ENCODE results near the gene SIX4.
"Not testable (repeated sequence)": the region's sequence is repeated elsewhere in the genome, so short reads cannot be mapped to it uniquely, and the experiment has no call there.

Gene SIX4

DNA sequence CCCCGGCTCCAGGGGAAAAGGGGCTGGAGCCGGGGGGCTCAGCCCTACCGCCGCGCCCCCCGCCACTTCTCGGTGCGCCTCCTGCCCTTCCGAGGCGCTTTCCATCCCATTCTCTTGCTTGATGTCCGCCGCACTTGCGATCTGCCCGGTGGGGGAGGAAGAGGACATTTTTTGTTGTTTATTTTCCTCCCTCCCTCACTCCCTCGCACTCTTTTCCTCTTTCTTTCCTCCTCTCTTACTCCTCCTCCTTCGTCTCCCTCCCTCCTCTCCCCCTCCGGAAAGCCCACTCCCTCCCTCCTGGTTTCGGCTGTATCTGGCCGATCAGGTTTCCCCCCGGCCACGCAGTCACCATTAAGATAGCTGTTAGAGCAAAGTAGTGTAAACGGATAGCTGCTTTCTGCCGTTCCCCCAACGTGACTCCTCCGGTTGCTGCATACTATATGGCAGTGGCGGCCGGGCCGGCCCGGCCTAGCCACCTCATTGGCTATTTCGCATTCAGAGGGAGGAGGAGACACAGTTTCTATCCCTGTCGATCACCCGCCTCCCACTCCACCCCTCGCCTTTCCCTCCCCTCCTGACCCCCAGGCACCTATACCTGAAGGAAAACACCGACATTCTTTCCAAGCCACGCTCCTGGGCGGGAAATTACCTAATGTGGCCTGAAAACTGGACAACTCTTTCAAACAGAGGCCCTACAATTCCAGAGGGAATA is at the start of gene SIX4:
Gene SIX4, minus strand, starts transcription at position 445 of the 712 bp plus-strand sequence. Its CDS starts 277 bp downstream, at position 168.
- peak; percentile 85 for DNase-seq

DNA sequence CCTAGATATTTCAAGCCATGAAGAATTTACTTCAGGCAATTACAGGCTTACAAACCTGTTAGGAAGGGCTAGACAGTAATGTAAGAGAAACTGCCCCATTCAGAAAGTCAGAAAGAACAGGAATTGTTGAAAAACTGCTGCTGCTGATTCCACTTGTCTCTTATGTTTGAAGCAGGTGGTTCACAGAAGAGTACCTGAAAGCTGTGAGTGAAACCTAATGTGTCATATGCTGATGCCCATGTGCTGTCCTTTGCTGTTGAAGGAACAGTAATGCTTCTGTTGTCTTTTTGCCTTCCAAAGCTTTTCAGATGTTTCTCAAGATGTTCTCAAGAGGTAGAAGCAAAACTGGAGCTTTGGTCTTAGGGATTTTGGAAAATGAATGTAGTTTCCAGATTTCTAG is 49.4 kb upstream of the SIX4 start:
- DNase-seq = no peak

DNA sequence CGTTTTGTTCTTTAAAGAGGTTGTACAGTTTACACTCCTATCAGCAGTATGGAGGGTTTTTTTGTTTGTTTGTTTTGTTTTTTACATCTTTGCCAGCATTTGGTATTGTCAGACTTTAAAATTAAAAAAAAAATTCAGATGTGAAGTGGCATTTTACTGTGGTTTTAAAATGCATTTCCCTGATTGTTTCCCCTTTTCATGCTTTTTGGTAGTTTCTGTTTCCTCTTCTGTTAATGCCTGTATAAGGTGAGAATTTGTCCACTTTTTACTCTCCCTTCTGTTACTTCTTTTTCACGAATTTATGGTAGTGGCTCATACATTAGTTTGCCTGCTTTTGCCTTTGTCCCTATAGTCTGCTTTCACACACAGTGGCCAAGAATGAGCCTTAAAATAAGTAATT is 47.0 kb upstream of the SIX4 start:
- DNase-seq = no peak

DNA sequence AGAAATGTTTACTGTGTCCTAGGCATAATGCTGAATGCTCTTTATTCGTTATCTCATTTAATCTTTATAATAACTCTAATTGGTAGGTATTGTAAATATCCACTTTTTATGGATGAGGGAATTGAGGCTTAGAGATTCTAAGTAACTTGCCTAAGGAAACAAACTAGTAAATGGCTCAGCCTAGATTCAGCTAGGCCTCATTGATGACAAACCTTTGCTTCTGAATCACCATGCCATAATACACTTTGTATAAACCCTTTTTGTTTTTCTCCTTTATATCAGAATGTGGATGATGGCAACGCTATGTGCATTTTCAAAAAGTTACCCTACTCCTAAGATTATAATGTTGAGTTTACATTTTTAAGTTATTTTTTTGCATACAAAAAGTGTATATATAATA is 44.5 kb upstream of the SIX4 start:
- DNase-seq = peak; percentile 13

DNA sequence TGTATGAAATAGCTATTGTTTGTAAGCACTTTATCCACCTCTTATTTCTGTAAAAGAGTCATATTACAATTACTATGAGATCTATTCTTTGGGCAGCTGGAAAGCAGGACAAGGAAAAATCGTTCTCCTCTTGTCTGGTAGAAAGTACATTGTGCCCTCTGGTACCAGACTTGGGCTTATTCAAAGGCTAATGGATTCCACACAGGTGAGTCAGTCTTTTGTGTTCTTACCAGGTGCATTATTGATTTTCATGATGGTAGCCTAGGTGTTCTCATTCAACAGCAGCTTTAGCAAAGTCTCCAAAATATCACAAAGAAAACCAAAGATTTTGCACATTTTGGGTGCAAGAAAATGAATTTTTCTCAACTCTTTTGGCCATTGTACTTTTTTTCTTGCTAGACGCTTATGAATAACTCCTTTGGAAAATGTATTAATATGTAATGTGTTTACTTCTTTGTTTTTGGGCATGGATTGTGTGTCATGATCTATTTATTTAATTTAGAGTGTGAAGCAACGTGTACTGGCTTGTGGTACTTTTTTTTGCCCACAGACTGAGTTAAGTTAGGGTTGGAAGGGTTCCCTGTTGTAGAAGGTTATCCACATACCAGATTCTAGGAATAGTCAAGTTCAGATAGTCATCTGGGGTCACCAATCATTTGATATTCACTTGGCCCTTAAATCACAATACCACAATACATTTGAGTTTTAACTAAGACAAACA is 36.7 kb upstream of the SIX4 start:
- no peak for DNase-seq

DNA sequence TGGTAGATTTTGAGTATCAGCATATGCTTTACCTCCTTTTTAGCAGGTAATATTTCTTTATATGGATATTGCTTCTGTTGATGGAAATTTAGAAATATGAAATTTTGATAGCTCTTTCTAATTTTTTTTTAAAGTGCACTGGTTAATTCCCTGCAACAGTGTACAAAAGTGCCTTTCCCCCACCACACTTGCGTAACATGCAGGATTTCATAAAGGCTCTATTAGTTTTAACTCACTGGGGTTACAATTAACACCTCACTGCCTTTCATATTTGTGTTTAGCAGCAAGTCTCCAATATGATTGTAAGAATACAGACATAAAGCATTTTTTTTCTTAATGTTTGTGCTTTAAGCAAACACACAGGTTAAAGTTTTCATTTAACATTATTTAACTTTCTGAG is 36.1 kb upstream of the SIX4 start:
- DNase-seq = no peak

DNA sequence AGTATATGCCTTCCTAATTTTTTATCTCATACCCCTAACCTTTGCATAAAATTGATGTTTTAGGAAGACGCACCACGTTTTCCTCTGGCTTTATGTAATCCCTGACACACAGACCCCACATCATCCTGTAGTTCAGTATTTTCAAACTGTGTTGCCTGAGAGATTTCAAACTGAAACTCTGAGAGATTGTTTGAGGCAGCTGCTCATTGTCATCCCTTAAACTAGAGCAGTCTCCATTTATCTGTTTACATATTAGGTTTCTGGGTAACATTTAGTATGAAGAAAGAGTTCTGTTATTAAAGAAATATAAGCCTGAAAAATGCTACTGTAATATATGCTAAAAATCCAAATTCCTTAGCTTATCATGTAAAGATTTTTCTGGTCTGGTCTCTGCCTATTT is 34.7 kb upstream of the SIX4 start:
- DNase-seq = no peak

DNA sequence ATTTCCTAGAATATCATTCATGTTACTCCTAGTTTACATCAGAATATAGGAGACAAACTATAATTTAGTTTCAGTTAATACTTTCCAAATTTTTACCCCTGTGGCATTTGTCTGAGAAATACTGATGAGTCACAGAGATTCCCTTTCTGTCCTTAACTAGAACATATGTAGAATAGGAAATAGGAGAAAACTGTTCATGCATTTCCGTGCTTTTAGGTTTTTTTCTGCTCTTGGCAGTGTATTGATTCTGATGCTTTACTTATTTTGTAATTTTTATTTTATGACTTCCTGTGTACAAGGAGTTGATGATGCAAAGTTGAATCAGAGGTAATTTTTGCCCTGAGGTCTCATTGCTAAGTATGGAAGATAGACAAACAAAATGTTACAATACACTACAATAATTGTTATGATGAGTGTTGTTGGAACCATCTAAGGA is 33.4 kb upstream of the SIX4 start:
- peak; percentile 81 for DNase-seq

DNA sequence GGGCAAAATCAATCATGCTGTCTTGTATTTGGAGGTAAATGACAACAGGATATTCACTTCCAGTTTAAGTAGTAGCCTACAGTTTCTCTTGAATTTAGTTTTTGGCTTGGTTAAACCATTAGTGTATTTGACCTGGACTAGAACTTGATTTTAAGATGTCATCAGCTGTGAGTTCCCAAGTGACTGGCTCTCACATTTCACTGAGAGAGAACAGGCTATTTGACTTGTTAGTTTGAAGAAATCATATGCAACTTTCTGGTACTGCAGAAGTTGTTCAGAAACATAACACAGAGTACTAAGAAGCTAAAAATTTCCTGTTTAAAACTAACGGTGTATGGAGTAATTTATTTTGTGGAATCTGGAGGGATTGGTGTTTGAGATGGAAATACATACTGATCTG is 32.7 kb upstream of the SIX4 start:
- no peak for DNase-seq

DNA sequence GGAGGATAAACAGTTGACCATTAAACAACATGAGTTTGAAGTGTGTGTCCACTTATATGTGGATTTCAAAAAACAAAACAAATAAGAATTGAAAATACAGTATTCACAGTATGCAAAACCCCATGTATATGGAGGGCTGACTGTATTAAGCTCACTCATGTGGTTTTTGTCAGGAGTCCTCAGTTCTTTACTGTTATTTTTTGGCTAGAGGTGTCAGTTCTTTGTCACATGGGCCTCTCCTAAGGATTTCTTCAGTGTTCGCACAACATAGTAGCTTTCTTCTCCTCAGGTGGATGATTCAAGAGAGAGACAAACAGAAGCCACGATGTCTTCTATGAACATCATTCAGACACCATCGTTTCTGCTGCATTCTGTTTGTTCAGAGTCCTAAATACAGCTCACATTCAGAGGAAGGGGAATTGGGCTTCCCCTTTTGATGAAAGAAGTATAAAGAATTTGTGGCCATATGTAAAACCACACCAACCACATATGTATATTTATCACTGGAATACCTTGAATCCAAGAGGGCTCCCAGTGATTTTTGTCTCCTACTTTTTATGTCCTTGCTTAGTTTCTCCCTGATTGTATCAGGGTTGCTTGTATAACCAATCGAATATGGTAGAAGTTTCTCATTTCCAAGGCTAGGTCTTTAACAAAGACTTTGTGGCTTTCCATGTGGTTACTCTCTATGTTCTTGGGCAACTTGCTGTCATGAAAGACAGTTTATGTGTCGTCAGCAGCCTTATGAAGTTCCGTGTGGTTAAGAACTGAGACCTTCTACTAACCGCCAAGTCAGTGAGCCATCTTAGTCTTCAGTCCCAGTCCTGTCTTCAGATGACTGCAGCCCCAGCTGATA is 29.3 kb upstream of the SIX4 start:
- no peak for DNase-seq

DNA sequence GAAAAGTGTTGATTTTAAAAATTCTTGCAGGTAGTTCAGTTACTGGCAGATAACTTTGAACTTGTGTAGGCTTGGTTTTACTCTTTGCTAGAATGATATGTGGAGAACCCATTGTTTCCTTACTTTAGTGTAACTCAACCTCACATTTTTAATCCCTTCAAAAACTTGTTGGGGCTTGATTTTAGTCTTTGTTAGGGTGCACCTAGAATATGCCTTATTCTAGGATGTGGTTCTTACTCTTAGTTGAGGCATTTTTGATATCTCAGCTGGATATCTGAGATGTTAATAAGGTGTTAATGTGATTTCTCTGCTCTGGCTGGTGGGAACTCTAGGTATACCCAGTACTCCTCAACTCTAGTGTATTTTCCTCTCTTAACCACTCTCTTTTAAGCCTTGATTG is 20.4 kb upstream of the SIX4 start:
- no peak for DNase-seq

DNA sequence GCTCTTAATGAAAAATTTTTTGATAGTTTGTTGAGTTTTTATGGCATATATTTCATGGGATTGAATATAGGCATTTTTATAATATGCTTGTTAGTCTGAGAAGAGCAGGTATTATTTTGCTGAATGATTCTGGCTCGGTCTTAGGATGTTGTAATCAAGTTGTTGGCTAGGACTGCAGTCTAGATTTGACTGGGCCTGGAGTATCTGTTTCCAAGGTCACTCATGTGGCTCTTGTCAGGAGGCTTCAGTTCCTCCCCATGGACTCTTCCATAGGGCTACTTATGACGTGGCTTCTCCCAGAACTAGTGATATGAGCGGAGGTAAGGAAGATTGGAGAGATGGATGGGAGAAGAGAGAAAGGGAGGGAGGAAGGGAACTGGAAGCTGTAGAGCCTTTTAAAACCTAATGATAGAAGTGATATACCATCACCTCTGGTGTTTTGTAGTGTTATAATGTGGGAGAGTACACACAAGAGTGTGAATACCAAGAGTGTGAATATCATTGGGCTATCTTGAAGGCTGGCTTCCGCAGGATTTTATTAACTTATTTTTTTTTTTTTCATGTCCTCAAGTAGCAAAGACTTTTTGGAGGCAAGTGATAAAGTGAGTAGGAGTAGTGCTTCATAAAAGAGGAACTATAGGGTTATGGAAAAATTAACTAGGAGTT is 14.8 kb upstream of the SIX4 start:
- DNase-seq = no peak

DNA sequence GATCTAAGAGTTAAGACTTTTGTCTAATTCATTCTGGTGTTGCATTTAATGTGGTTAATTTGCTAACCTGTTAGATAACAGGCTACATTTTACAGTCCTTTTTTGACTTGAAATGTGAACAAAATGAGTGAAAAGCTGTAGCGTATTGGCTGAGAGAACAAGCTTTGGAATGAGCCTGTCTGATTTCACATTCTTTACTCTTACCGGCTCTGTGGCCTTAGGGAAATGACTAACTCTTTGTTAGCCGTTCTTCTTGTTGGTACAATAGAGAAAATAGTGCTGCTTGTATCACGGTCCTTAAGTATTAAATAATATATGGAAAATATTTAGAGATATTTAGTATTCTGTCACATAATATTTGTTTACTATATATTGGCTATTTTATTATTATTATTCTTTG is 12.3 kb upstream of the SIX4 start:
- peak; percentile 78 for DNase-seq

DNA sequence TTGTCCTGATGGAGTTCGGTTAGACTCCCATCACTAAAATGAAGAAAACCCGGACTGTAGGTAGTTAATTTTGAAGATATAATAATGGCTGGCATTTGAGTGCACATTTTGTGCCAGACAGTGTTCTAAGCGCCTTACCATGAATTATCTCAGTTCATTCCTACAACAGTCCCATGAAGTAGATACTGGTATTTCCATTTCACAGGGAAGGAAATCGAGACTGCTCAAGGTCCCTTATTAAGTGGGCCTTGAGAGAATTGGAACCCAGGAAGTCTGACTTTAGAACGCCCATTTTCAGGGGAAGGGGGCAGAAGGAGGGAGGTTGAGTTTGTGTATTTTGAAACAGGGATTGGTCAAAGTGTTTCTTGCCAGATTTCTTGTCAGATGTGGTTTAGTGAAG is 11.3 kb upstream of the SIX4 start:
- DNase-seq = no peak

DNA sequence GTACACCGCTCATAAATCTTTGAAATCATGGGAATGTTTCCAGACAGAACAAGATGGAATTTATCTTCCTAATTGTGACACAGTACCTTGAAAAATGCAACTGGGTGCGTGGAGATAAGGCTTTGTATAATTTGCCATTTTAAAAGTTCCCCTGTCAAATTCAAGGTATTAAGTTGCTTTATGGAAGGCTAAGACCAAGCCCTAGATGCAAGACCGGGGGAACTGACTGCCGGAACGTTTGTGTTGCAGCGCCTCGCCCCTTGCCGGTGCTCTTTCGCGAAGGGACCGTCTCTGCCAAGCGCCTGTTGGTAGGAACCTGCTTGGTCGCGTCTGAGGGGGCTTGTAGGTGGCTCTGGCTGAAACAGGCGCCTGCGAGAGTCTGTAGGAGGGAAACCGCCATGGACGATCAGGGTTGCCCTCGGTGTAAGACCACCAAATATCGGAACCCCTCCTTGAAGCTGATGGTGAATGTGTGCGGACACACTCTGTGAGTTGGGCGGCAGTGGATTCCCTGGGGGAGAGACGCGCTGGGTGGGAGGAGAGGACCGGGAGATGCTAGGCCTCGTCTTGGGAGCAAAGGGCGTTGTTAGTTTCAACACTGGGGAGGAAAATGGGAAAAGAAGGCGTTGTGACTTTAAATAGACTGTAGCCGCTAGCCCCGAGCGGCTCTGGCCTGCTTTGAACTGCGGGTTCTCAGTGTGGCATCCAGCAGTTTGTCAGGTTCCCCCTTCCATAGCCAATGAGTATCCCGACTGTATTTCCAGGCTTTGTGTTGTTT is 10.5 kb upstream of the SIX4 start, which contains the start of gene MNAT1:
Gene MNAT1, plus strand, starts transcription at position 297 of the 778 bp plus-strand sequence. Its CDS starts 102 bp downstream, at position 399.
- peak; percentile 83 for DNase-seq

DNA sequence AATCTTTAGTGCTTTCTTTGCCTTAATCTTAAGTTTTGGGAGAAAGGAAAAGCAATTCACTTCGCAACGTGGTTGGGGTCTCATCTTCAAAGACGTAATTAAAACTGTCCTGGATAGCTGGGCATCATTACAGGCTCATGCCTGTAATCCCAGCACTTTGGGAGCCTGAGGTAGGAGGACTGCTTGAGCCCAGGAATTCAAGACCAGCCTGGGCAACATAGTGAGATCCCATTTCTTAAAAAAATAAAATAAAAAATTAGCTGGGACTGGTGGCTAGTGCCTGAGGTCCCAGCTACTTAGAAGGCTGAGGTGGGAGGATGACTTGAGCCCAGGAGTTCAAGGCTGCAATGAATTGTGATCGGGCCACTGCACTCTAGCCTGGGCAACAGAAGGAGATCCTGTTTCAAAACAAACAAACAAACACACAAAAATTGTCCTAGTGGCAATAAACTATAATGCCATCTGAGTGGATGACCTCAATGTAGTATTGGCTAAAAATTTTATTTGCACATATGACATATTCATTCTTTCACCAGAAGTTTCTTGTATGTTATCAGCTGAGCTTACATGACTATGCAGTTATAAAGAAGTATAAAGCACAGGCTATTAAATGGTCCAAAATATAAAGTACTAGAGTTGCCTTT is 8.8 kb upstream of the SIX4 start:
- no peak for DNase-seq

DNA sequence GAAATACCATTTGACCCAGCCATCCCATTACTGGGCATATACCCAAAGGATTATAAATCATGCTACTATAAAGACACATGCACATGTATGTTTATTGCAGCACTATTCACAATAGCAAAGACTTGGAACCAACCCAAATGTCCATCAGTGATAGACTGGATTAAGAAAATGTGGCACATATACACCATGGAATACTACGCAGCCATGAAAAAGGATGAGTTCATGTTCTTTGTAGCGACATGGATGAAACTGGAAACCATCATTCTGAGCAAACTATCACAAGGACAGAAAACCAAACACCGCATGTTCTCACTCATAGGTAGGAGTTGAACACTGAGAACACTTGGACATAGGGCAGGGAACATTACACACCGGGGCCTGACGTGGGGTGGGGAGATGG is 7.1 kb upstream of the SIX4 start:
- DNase-seq = not testable (repeated sequence)

DNA sequence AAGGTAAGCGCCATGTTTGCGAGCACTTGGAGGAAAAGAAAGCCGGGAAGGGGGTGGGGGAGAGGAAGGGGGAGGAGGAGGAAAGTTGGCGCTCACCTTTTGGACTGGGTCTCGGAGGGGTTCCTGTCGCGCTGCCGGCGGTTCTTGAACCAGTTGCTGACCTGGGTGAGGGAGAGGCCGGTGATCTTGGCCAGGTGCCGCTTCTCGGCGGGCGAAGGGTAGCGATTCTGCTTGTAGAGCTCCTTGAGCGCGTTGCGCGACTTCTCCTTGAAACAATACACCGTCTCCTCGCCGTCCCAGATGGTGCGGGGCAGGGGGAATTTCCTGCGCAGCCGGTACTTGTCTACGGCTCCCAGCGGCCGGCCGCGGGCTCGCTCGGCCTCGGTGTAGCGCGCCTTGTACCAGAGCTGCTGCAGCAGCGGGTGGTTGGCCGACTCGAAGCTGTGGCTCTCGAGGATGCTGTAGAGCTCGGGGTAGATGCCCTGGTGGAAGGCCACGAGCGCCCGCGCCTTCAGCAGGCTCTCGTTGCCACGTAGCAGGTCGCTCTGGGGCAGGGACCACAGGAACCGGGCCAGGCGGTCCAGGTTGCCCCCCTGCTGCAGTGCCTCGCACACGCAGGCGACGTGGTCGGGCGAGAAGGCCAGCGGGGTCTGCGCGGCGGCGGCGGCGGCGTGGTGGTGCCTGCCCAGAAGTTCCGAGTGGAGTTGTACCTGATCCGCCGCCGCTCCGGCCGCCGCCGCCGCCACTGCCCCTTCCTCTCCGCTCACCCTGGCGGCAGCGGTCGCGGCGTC is 840 bp downstream of the SIX4 start:
- DNase-seq = peak; percentile 68

DNA sequence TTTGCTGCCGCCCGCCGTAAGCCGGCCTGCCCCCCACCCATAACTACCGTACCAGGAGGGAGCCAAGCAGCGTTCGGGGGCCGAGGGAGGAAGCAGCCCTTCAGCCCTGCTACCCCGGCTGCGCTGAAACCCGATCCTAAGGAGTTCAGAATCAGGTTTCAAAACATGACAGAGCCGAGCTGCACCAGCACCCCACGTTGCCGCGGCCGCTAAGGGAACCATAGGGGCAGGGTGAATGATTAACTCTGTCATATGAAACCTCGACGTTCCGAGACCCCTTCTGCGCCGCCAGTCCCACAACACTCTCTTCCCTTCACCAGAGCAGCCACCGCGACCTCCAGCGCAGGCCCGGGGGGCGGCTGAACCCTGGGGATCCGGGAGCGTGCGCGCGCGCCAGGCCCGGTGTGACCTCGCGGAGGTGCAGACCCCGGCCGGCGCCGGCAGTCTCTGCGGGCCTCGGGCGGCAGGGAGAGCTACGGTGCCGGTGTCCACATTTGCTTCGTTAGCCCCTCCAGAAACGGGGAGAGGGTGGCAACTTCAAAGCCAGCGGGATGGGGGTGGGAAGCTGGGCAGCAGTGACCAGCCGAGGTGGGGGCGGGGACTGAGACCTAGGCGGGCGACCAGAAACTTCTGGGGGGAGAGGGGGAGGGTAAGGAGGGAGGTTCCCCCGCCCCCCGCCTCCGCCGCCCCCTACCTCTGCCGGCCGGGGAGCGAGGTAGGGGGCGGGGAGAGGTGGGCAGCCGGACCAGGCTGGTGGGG is 1.6 kb downstream of the SIX4 start:
- peak; percentile 74 for DNase-seq

DNA sequence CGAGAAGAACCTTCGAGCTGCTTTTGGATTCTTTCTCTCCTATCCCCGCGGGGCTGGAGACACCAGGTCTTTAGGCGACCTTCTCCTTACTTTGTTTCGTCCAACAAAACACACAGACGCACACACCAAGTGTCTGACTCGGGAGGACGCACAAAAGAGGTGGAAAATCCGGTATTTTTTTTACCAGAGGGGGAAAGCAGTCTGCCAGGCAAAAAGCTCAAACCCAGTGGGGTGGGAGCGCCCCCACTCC is 2.1 kb downstream of the SIX4 start:
- DNase-seq = peak; percentile 40
